ENCODE data around the gene CBFA2T3. TPM values are rescaled to one million over a fixed set of nuclear protein-coding genes. Genes with fewer than 3 reads are reported as not detected.

The CBFA2T3 gene
- total and polyA plus RNA-seq, 2 of the 13 experiments (the other 11 are each of a cell fraction or from before 2014, with no cell fraction given) = 0.05 TPM; not detected in 1

DNA sequence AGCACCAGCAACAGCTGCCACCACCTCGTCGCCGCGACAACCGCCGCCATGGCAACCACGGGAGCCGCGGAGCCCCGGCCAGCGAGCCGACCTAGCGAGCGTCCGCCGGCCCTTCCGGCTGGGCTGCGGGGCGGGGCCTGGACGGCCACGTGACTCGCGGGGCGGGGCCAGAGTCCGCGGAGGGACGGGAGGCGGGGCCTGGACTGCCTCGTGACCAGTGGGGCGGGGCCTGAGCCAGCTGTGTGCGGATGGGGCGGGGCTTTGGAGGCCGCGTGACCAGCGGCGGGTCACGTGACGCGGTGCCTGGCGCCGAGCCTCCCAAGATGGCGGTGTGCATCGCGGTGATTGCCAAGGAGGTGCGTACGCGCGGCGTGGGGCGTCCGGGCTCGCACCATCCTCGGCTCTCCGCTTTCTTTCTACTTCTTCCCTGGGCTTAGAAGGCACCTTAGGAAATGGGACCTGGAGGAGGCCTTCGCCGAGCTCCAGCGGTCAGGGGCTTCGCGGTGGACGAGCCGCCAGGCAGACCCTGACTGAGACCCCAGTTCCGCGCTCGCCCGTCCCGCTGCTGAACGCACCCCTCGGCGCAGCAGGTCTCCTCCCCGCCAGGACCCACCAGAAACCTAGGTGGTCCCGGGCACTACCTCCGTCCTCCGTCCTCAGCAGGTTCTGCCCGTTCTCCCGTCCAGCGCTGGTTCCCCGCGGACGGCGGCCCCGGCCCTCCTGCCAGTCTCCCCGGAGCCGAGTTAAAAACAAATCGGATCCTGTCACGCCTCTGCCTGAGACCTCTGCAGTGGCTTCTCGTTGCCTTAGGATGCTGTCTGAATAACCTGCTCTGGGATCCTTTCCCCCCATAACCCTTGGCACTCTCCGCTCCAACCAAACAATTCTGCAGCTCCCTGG, 119.9 kb downstream of the CBFA2T3 start, which contains the start of the genes GALNS and TRAPPC2L (continued):
- TF ChIP-seq ZNF572 (CRISPR knock-in tag; IDR thresholded peaks at IDR 0.05) (0 out of 2 replicates have a peak, but pooled peaks have one; percentile 21), RBAK (CRISPR knock-in tag; IDR thresholded peaks at IDR 0.05) (no peak), MAZ (IDR thresholded peaks at IDR 0.05; ENCODE audit: borderline replicate concordance, low read depth, low read length) (peak; percentile 82), MAZ (CRISPR knock-in tag; IDR thresholded peaks at IDR 0.05; ENCODE audit: low read depth) (peak; percentile 44), ELF1 (CRISPR knock-in tag; IDR thresholded peaks at IDR 0.05) (0 out of 2 replicates have a peak, but pooled peaks have one; percentile 34), ZNF790 (CRISPR knock-in tag; IDR thresholded peaks at IDR 0.05; ENCODE audit: borderline replicate concordance) (peak; percentile 82), RBM22 (optimal IDR thresholded peaks at IDR 0.05; ENCODE audit: low read length) (peak; percentile 99), ISX (CRISPR knock-in tag; conservative IDR thresholded peaks at IDR 0.05) (peak; percentile 25; the same call in 1 of the 2 replicates), ZNF772 (CRISPR knock-in tag; IDR thresholded peaks at IDR 0.05) (peak; percentile 72; the same call in 1 of the 2 replicates), CHD2 (IDR thresholded peaks at IDR 0.05; ENCODE audit: low read depth, low read length) (no peak), ZFP82 (CRISPR knock-in tag; IDR thresholded peaks at IDR 0.05; ENCODE audit: borderline replicate concordance) (no peak; the same call in 1 of the 2 replicates), EED (CRISPR knock-in tag; IDR thresholded peaks at IDR 0.05) (no peak; the same call in 1 of the 2 replicates), MXI1 (IDR thresholded peaks at IDR 0.05; ENCODE audit: borderline replicate concordance, low read depth, low read length) (peak; percentile 100)
- TF ChIP-seq, protein P1, sequence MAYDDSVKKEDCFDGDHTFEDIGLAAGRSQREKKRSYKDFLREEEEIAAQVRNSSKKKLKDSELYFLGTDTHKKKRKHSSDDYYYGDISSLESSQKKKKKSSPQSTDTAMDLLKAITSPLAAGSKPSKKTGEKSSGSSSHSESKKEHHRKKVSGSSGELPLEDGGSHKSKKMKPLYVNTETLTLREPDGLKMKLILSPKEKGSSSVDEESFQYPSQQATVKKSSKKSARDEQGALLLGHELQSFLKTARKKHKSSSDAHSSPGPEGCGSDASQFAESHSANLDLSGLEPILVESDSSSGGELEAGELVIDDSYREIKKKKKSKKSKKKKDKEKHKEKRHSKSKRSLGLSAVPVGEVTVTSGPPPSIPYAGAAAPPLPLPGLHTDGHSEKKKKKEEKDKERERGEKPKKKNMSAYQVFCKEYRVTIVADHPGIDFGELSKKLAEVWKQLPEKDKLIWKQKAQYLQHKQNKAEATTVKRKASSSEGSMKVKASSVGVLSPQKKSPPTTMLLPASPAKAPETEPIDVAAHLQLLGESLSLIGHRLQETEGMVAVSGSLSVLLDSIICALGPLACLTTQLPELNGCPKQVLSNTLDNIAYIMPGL (CRISPR knock-in tag; IDR thresholded peaks at IDR 0.05; ENCODE audit: borderline replicate concordance in 1 of 2, low read depth in 1 of 2) = peak; percentile 78 to 80
- TF ChIP-seq, protein P2, sequence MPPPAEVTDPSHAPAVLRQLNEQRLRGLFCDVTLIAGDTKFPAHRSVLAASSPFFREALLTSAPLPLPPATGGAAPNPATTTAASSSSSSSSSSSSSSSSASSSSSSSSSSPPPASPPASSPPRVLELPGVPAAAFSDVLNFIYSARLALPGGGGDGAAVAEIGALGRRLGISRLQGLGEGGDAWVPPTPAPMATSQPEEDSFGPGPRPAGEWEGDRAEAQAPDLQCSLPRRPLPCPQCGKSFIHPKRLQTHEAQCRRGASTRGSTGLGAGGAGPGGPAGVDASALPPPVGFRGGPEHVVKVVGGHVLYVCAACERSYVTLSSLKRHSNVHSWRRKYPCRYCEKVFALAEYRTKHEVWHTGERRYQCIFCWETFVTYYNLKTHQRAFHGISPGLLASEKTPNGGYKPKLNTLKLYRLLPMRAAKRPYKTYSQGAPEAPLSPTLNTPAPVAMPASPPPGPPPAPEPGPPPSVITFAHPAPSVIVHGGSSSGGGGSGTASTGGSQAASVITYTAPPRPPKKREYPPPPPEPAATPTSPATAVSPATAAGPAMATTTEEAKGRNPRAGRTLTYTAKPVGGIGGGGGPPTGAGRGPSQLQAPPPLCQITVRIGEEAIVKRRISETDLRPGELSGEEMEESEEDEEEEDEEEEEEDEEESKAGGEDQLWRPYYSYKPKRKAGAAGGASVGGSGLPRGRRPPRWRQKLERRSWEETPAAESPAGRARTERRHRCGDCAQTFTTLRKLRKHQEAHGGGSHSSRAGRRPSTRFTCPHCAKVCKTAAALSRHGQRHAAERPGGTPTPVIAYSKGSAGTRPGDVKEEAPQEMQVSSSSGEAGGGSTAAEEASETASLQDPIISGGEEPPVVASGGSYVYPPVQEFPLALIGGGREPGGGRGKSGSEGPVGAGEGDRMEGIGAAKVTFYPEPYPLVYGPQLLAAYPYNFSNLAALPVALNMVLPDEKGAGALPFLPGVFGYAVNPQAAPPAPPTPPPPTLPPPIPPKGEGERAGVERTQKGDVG (CRISPR knock-in tag; IDR thresholded peaks at IDR 0.05; ENCODE audit: borderline replicate concordance) = peak; percentile 66; the same call in 1 of the 2 replicates
- TF ChIP-seq, protein P3, sequence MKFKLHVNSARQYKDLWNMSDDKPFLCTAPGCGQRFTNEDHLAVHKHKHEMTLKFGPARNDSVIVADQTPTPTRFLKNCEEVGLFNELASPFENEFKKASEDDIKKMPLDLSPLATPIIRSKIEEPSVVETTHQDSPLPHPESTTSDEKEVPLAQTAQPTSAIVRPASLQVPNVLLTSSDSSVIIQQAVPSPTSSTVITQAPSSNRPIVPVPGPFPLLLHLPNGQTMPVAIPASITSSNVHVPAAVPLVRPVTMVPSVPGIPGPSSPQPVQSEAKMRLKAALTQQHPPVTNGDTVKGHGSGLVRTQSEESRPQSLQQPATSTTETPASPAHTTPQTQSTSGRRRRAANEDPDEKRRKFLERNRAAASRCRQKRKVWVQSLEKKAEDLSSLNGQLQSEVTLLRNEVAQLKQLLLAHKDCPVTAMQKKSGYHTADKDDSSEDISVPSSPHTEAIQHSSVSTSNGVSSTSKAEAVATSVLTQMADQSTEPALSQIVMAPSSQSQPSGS (CRISPR knock-in tag; IDR thresholded peaks at IDR 0.05) = no peak; the same call in 1 of the 2 replicates
- TF ChIP-seq, protein P4, sequence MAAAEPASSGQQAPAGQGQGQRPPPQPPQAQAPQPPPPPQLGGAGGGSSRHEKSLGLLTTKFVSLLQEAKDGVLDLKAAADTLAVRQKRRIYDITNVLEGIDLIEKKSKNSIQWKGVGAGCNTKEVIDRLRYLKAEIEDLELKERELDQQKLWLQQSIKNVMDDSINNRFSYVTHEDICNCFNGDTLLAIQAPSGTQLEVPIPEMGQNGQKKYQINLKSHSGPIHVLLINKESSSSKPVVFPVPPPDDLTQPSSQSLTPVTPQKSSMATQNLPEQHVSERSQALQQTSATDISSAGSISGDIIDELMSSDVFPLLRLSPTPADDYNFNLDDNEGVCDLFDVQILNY (CRISPR knock-in tag; conservative IDR thresholded peaks at IDR 0.05) = 0 out of 2 replicates have a peak, but pooled peaks have one; percentile 14
- TF ChIP-seq, protein P5, sequence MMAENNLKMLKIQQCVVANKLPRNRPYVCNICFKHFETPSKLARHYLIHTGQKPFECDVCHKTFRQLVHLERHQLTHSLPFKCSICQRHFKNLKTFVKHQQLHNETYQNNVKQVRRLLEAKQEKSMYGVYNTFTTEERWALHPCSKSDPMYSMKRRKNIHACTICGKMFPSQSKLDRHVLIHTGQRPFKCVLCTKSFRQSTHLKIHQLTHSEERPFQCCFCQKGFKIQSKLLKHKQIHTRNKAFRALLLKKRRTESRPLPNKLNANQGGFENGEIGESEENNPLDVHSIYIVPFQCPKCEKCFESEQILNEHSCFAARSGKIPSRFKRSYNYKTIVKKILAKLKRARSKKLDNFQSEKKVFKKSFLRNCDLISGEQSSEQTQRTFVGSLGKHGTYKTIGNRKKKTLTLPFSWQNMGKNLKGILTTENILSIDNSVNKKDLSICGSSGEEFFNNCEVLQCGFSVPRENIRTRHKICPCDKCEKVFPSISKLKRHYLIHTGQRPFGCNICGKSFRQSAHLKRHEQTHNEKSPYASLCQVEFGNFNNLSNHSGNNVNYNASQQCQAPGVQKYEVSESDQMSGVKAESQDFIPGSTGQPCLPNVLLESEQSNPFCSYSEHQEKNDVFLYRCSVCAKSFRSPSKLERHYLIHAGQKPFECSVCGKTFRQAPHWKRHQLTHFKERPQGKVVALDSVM (CRISPR knock-in tag; IDR thresholded peaks at IDR 0.05) = peak; percentile 39

Measured in HepG2 (cell line).